GM21515 (cell line): ENCODE measurements around the gene FGD6.
"Not testable (repeated sequence)": the region's sequence is repeated elsewhere in the genome, so short reads cannot be mapped to it uniquely, and the experiment has no call there.

Experiments used
- ATAC-seq: cut with Tn5 transposase; IDR thresholded peaks from one replicate; pipeline ENCODE4 v1.9.1; 2021; ENCODE audit not compliant: unreplicated experiment

The FGD6 gene

GRCh38 chr12:95130096-95130495 is 87.2 kb downstream of the FGD6 start:
- ATAC-seq = no peak

- no peak for ATAC-seq
Observed at GRCh38 chr12:95129115-95129514, 88.2 kb downstream of the FGD6 start.

DNA sequence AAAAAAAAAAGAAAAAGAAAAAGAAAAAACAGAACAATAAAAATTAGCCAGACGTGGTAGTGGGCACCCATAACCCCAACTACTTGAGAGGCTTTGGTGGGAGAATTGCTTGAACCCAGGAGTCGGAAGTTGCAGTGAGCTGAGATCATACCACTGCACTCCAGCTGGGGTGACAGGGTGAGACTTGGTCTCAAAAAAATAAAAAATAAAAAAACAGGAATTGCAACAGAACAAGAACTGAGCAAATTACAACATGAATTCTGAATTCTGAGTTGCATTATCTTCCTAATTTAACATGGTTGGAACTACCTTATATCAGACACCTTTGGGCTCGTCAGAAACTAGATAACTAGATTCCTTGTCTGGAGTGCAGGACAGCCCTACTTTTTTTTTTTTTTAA is 90.5 kb downstream of the FGD6 start:
- no peak for ATAC-seq

DNA sequence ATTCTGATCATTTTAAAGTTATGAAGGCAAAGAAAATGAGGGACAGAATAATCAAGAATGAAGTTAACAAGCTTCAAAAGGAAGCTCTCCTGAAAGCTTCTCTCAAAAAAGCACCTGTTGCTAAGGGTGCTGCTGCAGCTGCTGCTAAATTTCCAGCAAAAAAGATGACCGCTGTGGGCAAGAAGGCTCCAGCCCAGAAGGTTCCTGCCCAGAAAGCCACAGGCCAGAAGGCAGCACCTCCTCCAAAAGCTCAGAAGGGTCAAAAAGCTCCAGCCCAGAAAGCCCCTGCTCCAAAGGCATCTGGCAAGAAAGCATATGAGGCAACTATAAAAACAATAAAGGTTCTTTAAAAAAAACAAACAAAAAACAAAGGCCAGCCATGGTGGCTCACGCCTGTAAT is 91.2 kb downstream of the FGD6 start:
- no peak for ATAC-seq

DNA sequence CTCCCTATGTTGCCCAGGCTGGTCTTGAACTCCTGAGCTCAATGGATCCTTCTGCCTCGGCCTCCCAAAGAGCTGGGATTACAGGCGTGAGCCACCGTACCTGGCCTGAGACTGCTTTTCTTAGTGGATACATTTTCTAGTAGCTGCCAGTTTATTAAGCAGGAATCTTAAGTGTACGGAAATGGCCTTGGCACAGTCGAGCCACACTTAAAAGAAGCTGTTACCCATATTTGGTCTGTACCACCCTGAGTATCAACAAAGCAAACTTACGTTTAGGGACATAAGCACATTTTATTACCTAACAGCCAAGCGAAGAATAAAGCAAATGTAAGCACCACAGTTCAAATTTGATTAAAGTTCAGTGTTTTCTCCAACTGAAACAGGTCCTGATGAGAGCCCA is 93.2 kb downstream of the FGD6 start:
- no peak for ATAC-seq

- ATAC-seq = no peak
Observed at GRCh38 chr12:95118788-95119179, 98.5 kb downstream of the FGD6 start.

- no peak for ATAC-seq
Observed at GRCh38 chr12:95118138-95118787, 99.0 kb downstream of the FGD6 start.

- ATAC-seq = peak; percentile 75
Observed at GRCh38 chr12:95117178-95117599, 100.1 kb downstream of the FGD6 start.

DNA sequence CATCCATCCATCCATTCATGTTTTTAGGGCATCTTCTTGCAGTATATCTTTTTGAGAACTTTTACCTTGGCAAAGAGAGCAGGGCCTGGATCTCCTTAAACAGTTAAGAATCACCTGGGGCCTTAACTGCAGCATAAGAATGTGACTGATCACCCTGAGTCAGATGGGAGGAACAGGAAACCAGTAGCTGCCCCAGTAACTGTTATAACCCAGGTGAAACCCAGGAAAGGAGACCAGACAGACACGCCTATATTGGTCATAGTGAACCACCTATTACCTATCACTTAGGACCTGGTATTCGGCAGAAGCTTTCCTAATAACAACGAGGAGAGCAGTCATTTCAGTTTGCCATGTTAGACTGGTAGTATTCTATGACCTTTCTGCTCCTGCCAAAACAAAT is 100.5 kb downstream of the FGD6 start:
- ATAC-seq = peak; percentile 59

- no peak for ATAC-seq
Observed at GRCh38 chr12:95116341-95116740, 100.9 kb downstream of the FGD6 start.

DNA sequence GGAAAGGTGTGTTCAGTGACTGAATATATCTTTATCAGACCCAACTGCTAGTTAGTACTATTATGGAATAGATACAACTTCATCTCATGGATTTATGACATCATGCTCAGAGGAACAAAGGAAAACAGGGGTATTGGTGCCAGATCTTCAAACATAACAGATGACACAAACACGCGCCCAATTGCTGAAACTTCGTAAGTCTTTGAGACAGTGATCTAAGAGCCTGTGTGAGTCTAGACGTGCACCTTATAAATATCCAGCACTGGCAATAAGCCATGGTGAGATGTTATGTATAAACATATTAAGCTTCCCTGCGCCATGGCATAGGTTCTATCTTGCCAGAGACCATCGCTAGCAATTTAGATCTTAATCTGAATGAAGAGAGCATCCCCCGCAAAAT is 101.6 kb downstream of the FGD6 start:
- no peak for ATAC-seq

GRCh38 chr12:95114766-95115405 is 102.4 kb downstream of the FGD6 start:
- ATAC-seq = no peak

GRCh38 chr12:95107362-95107761 is 109.9 kb downstream of the FGD6 start:
- no peak for ATAC-seq

- ATAC-seq = no peak
Observed at GRCh38 chr12:95105540-95105939, 111.7 kb downstream of the FGD6 start.

- ATAC-seq = no peak
Observed at GRCh38 chr12:95104919-95105452, 112.3 kb downstream of the FGD6 start.

DNA sequence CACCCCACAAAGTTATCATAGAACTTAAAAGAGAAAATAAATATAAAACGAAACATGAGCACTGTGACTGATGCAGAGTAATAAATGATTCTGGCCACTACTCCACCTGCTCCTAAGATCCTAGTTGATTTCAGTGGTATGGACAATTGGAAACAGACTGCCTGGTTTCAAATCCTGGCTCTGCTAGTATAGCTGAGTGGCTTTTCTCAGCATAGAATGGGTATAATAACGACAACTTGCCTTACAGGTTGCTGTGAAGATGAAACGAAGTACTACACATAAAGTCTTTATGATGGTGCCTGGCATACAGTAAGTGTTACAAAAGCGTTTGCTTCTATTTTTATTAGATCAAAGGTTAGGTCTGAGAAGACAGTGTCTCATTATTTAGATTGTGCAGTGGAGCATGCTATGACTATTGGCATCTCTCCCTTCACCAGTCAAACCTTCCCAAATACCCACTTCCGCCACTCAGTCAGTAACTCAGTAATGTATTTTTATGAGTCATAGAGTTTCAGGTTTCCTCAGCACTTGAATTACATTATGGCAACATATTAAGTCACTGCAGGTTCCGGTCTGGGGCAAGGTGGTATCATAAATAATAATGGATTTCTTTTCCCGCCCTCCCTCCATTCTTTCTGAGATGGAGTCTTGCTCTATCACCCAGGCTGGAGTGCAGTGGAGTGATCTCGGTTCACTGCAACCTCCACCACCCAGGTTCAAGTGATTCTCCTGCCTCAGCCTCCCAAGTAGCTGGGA is 114.2 kb downstream of the FGD6 start:
- peak; percentile 85 for ATAC-seq

DNA sequence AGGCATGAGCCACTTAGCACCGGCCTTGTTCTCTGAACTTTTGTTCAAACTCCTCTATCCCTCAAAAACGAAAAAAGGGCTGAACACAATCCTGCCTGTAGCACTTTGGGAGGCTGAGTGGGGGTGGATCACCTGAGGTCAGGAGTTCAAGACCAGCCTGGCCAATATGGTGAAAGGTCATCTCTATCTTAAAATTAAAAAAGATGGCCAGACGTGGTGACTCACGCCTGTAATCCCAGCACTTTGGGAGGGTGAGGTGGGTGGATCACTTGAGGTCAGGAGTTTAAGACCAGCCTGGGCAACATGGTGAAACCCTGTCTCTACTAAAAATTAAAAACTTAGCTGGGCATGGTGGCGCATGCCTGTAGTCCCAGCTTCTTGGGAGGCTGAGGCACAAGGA is 115.3 kb downstream of the FGD6 start:
- ATAC-seq = not testable (repeated sequence)

DNA sequence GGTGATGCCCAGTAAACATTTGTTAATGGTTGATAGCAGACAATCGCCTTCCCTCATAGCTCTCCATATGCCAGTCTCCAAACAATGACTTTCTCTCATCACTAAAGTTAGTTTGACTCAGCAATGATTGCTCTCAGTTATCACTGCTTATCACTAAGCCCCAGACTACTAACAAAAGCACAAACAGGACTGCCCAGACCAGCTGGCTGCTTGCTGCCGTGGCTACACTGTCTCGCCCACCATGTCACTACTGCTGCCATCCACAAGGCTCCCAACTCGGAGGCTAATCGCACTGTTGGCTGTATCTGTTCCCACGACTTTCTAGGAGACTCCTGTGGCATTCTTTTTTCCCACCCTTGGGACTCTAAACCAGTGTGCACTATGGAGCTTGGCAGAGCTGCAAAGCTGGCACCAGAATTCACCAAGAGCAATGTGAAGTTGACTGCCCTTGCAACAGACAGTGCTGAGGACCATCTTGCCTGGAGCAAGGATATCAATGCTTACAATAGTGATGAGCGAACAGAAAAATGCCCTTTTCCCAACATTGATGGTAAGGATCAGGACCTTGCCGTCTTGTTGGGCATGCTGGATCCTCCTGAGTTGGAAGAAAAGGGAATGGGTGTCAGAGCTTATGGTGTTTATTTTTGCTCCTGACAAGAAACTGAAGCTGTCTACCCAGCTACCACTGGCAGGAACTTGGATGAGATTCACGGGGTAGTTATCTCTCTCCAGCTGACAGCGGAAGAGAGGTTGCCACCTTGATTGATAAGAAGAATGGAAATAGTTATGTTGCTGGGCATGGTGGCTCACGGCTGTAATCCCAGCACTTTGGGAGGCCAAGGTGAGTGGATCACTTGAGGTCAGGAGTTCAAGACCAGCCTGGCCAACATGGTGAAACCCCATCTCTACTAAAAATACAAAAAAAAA is 116.7 kb downstream of the FGD6 start:
- no peak for ATAC-seq

DNA sequence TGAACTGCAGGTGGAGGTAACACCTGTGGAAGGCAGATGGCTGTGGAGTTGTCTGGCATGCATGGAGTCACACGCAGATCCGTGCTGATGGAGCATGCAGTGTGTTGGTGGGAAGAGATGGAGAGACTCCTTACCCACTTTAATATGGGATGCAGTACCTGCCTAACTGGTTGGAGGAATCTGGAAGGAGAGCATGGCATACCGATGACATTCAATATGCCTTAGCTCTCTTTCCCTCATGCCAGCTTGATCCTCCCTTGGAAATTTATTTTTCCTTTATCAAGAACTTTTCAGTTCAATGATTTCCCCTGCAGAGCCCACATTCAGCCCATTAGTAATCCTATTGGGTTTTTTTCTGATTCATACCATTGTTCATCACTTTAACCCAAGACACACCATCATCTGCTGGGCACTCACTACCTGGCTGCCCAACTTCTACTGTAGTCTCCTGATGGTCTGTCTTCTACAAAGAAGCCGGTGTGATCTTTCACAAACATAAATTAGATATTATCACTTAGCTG is 117.9 kb downstream of the FGD6 start:
- ATAC-seq = no peak

GRCh38 chr12:95096852-95097251 is 120.4 kb downstream of the FGD6 start:
- no peak for ATAC-seq

DNA sequence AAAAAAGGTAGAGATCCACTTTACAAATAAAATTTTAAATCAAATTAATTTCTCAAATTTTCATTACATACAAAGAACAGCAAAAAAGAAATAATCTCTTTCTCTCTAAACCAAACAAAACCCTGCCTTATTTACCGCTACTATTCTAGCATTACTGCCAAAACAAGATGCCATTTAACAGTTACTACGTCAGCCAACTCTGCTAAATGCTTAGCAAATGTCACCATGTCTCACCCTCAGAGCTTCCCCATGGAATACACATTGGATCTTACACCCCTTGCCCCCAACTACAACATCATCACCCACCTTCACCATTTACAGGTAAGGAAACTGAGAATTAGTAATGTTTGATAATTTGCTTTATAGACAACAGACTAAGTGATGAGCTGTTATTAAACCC is 120.9 kb downstream of the FGD6 start:
- no peak for ATAC-seq
